ENCODE results near the gene ZNRF1. TPM values are rescaled to one million over a fixed set of nuclear protein-coding genes. Genes with fewer than 3 reads are reported as not detected.
A peak's percentile ranks its signal among the peaks of the same experiment; 100 is the strongest.

ZNRF1 gene
- total RNA-seq, 1 experiment from 2014 or later, result 48.2 TPM

- Histone ChIP-seq H3K9me3 (ENCODE audit: control insufficient read depth in 1 of 2, insufficient read depth in 1 of 2, low read depth in 1 of 2, low read length in 2 of 2) (no peaks in the 10 kb centered on the region), H3K4me3 (replicated peaks in 1 of 2; ENCODE audit: low read depth in 1 of 2, low read length in 2 of 2) (no peak overlapping the region), H3K4me1 (ENCODE audit: control insufficient read depth in 1 of 2, insufficient read depth in 2 of 2, low read length in 2 of 2) (peaks cover 49 to 61% of the 10 kb centered on the region in 2 experiments), H4K20me1 (ENCODE audit: insufficient read depth) (no peaks in the 10 kb centered on the region), H2AFZ (ENCODE audit: low read depth, low read length, poor library complexity, severe bottlenecking) (no peak overlapping the region), H3K36me3 (ENCODE audit: control insufficient read depth in 1 of 2, insufficient read depth in 2 of 2, low read length in 2 of 2) (0 out of 4 replicates have a peak, but pooled peaks cover 0 to 2% of the 10 kb centered on the region in 2 experiments), H3K27me3 (ENCODE audit: insufficient read depth, low read length) (no peaks in the 10 kb centered on the region), H3K9ac (ENCODE audit: low read length) (no peak overlapping the region), H3K4me2 (ENCODE audit: low read length) (peak overlapping the region; percentile 49), H3K79me2 (ENCODE audit: insufficient read depth, low read length) (peaks cover 12% of the 10 kb centered on the region), H3K27ac (ENCODE audit: low read depth, low read length) (no peak overlapping the region), H3K9me2 (ENCODE audit: insufficient read depth) (no peaks in the 10 kb centered on the region)
- ChIA-PET CTCF (interaction anchor here (0.7 to 1.8 kb wide), 5 partner anchors 11 to 235 kb away, joined by 3 to 9 read pairs (median 4); partner anchors contain the start of gene ZNRF1), RAD21 (ENCODE audit: low non-redundant PET in 1 of 2, low total read pairs in 2 of 2, uncharacterized antibody in 2 of 2, unreplicated experiment in 2 of 2) (no interaction called here), POLR2A (interaction anchor here (0.9 kb wide), 1 partner anchor 111 kb away, joined by 3 read pairs; no protein-coding TSS in a partner anchor)
- intact Hi-C loops (cut with micrococcal nuclease), result no loop called here
- no TSS peak for BruUV-seq (replicated peaks)
- DNase-seq (ENCODE audit: low read depth, low spot score) (no peak), ATAC-seq (no peak)
- TF ChIP-seq SP1 (IDR thresholded peaks at IDR 0.05; ENCODE audit: low read depth), result no peak
- no peak for TF ChIP-seq ATF3 (IDR thresholded peaks at IDR 0.05)
- no peak for TF ChIP-seq MAX (IDR thresholded peaks at IDR 0.05)
- no peak for TF ChIP-seq TCF7L2 (IDR thresholded peaks at IDR 0.05; ENCODE audit: borderline replicate concordance, extremely low read depth, insufficient read depth, insufficient read length)
- no peak for TF ChIP-seq POLR2AphosphoS5 (IDR thresholded peaks at IDR 0.05; ENCODE audit: low read depth, low read length)
- TF ChIP-seq CTCF (IDR thresholded peaks at IDR 0.05 in 2 of 3, conservative IDR thresholded peaks at IDR 0.05 in 1 of 3; ENCODE audit: borderline replicate concordance in 1 of 3, insufficient read depth in 1 of 3, low read depth in 2 of 3, low read length in 2 of 3), result no peak
- TF ChIP-seq YY1 (IDR thresholded peaks at IDR 0.05; ENCODE audit: extremely low read depth, insufficient replicate concordance, low read depth, low read length), result no peak
- no peak for TF ChIP-seq SIN3A (IDR thresholded peaks at IDR 0.05; ENCODE audit: low read depth)
- TF ChIP-seq FOSL1 (IDR thresholded peaks at IDR 0.05; ENCODE audit: low read depth), result no peak
- TF ChIP-seq EZH2 (IDR thresholded peaks at IDR 0.05), result no peak
- TF ChIP-seq ZNF274 (IDR thresholded peaks at IDR 0.05; ENCODE audit: low read depth, low read length), result no peak
- TF ChIP-seq JUND (IDR thresholded peaks at IDR 0.05), result no peak
- TF ChIP-seq CBX3 (IDR thresholded peaks at IDR 0.05; ENCODE audit: low read depth), result no peak
- TF ChIP-seq EGR1 (IDR thresholded peaks at IDR 0.05; ENCODE audit: low read depth), result no peak
- TF ChIP-seq RAD21 (IDR thresholded peaks at IDR 0.05; ENCODE audit: low read depth), result no peak
- no peak for TF ChIP-seq POLR2A (IDR thresholded peaks at IDR 0.05; ENCODE audit: borderline replicate concordance, extremely low read depth, insufficient read depth, insufficient read length)
- no peak for TF ChIP-seq ZFX (IDR thresholded peaks at IDR 0.05)
Measured at GRCh38 chr16:75097191-75097761, 98.5 kb downstream of the ZNRF1 start.
